IMR-90 (cell line): ENCODE results near the gene SUDS3. TPM values are rescaled to one million over a fixed set of nuclear protein-coding genes. Genes with fewer than 3 reads are reported as not detected.

Source experiments
- ATAC-seq: fragments of 200-7000 bp; cut with Tn5 transposase; 2 replicates; pipeline ENCODE4 v1.9.1; 2020; ENCODE audit warnings: low read depth, mild to moderate bottlenecking, moderate library complexity
- BruUV-seq: library from RNA; stranded (reverse); fragments of 400-500 nt; replicated peaks from 2 replicates; lab custom pipeline; 2021; lab: Mats Ljungman, UMichigan
- CTCF ChIA-PET: fragments of 300-600 bp; formaldehyde crosslinking; extraction: SDS; loops from one replicate; lab custom pipeline; 2021; ENCODE audit warnings: antibody characterized with exemption; lab: Yijun Ruan, JAX
- POLR2A ChIA-PET: fragments of 300-600 bp; sonication (Branson Sonifier 250); formaldehyde crosslinking; loops from one replicate; lab custom pipeline; 2022; ENCODE audit warnings: antibody characterized with exemption; ENCODE audit not compliant: unreplicated experiment; lab: Charles Lee
- DNase-seq: peaks from one replicate; pipeline ENCODE4 v3.0.0; 2013
- H2AFZ ChIP-seq: replicated peaks from 2 replicates; pipeline ENCODE3; 2013; ENCODE audit warnings: low read length, mild to moderate bottlenecking; ENCODE audit not compliant: poor library complexity
- H2AK5ac ChIP-seq: 2 replicates; pipeline ENCODE4 v1.6.1; 2013; ENCODE audit warnings: low read depth, low read length, inconsistent platforms
- H2AK9ac ChIP-seq: replicated peaks from 2 replicates; pipeline ENCODE3; 2013; ENCODE audit warnings: mild to moderate bottlenecking, low read depth, low read length, moderate library complexity; ENCODE audit not compliant: poor library complexity
- H2BK120ac ChIP-seq: 2 replicates; pipeline ENCODE4 v1.6.1; 2013; ENCODE audit warnings: low read depth, low read length, inconsistent platforms
- H2BK15ac ChIP-seq: 3 replicates; pipeline ENCODE4 v1.6.1; 2013; ENCODE audit warnings: low read depth, low read length, inconsistent platforms
- H2BK20ac ChIP-seq: 2 replicates; pipeline ENCODE4 v1.6.1; 2013; ENCODE audit warnings: low read depth, mild to moderate bottlenecking, inconsistent platforms, low read length, moderate library complexity
- H2BK5ac ChIP-seq: 2 replicates; pipeline ENCODE4 v1.6.1; 2013; ENCODE audit warnings: mild to moderate bottlenecking, low read depth, low read length, inconsistent platforms; ENCODE audit not compliant: poor library complexity, severe bottlenecking
- H3K14ac ChIP-seq: replicated peaks from 2 replicates; pipeline ENCODE4 v1.6.1; 2013; ENCODE audit warnings: low read depth, low read length, inconsistent platforms
- H3K18ac ChIP-seq: 2 replicates; pipeline ENCODE4 v1.6.1; 2013; ENCODE audit warnings: low read depth, low read length, control low read depth
- H3K23ac ChIP-seq: 2 replicates; pipeline ENCODE4 v1.6.1; 2013; ENCODE audit warnings: low read depth, low read length, inconsistent platforms
- H3K27ac ChIP-seq: 2 replicates; pipeline ENCODE4 v1.5.1; 2013; ENCODE audit warnings: mild to moderate bottlenecking, control low read depth, low read length; ENCODE audit not compliant: insufficient read depth
- H3K27me3 ChIP-seq: 2 replicates; pipeline ENCODE4 v1.6.1; 2013; ENCODE audit warnings: low read length; ENCODE audit not compliant: control insufficient read depth, insufficient read depth
- H3K36me3 ChIP-seq: 2 replicates; pipeline ENCODE4 v1.6.1; 2013; ENCODE audit warnings: low read length, mixed read lengths; ENCODE audit not compliant: control insufficient read depth, insufficient read depth
- H3K4ac ChIP-seq: 2 replicates; pipeline ENCODE4 v1.6.1; 2013; ENCODE audit warnings: low read depth, low read length, inconsistent platforms
- H3K4me1 ChIP-seq: 2 replicates; pipeline ENCODE4 v1.6.1; 2013; ENCODE audit warnings: low read length, mixed read lengths; ENCODE audit not compliant: control insufficient read depth, insufficient read depth
- H3K4me2 ChIP-seq: 2 replicates; pipeline ENCODE4 v1.6.1; 2013; ENCODE audit warnings: low read depth, mild to moderate bottlenecking, control low read depth, low read length, moderate library complexity
- H3K4me3 ChIP-seq: 2 replicates; pipeline ENCODE4 v1.5.1; 2013; ENCODE audit warnings: low read depth, mild to moderate bottlenecking, control low read depth, low read length, moderate library complexity; ENCODE audit not compliant: insufficient read depth
- H3K56ac ChIP-seq: 2 replicates; pipeline ENCODE4 v1.6.1; 2013; ENCODE audit warnings: low read length, inconsistent platforms; ENCODE audit not compliant: insufficient read depth; ENCODE audit errors: extremely low read depth
- H3K79me1 ChIP-seq, 2 experiments: 2 replicates each; pipeline ENCODE4 v1.6.1; 2013; ENCODE audit warnings: low read length in 2 of 2, inconsistent platforms in 1 of 2, low read depth in 1 of 2
- H3K9ac ChIP-seq: 2 replicates; pipeline ENCODE4 v1.6.1; 2013; ENCODE audit warnings: low read depth, low read length, control low read depth
- H3K9me1 ChIP-seq: 2 replicates; pipeline ENCODE4 v1.6.1; 2013; ENCODE audit warnings: low read length, inconsistent platforms; ENCODE audit not compliant: insufficient read depth
- H3K9me3 ChIP-seq: 2 replicates; pipeline ENCODE4 v1.6.1; 2013; ENCODE audit warnings: low read length; ENCODE audit not compliant: control insufficient read depth, insufficient read depth
- H4K20me1 ChIP-seq: 2 replicates; pipeline ENCODE4 v1.6.1; 2013; ENCODE audit warnings: low read length, inconsistent platforms; ENCODE audit not compliant: insufficient read depth
- H4K5ac ChIP-seq: 2 replicates; pipeline ENCODE4 v1.6.1; 2013; ENCODE audit warnings: mild to moderate bottlenecking, low read depth, low read length, control low read depth
- H4K8ac ChIP-seq, 2 experiments: 2 replicates each; pipeline ENCODE4 v1.6.1; 2013; ENCODE audit warnings: low read depth in 2 of 2, low read length in 2 of 2, control low read depth in 1 of 2, inconsistent platforms in 1 of 2
- H4K91ac ChIP-seq: 2 replicates; pipeline ENCODE4 v1.6.1; 2013; ENCODE audit warnings: low read depth, low read length, inconsistent platforms; ENCODE audit not compliant: insufficient read depth
- BHLHE40 ChIP-seq: fragments of 150-350 bp; IDR thresholded peaks from 2 replicates; pipeline ENCODE4 v1.6.1; 2016; ENCODE audit warnings: mild to moderate bottlenecking, low read depth, low read length
- CEBPB ChIP-seq: IDR thresholded peaks from 2 replicates; pipeline ENCODE4 v1.6.1; 2012; ENCODE audit warnings: low read depth, low read length, improper control_type of control experiment
- CHD1 ChIP-seq: IDR thresholded peaks from 2 replicates; pipeline ENCODE4 v1.6.1; 2012; ENCODE audit warnings: low read depth, low read length, improper control_type of control experiment
- CTCF ChIP-seq: conservative IDR thresholded peaks from 2 replicates; pipeline ENCODE4 v1.5.1; 2012; ENCODE audit warnings: mild to moderate bottlenecking, low read depth, low read length, improper control_type of control experiment
- ELK1 ChIP-seq: fragments of 150-350 bp; IDR thresholded peaks from 2 replicates; pipeline ENCODE4 v1.6.1; 2016; ENCODE audit warnings: low read depth, mild to moderate bottlenecking, low read length, moderate library complexity, borderline replicate concordance
- FOS ChIP-seq: fragments of 150-350 bp; IDR thresholded peaks from 2 replicates; pipeline ENCODE4 v1.6.1; 2016; ENCODE audit warnings: low read depth, low read length
- MAFK ChIP-seq: IDR thresholded peaks from 2 replicates; pipeline ENCODE4 v1.6.1; 2012; ENCODE audit warnings: low read depth, low read length, improper control_type of control experiment
- MAZ ChIP-seq: IDR thresholded peaks from 2 replicates; pipeline ENCODE4 v1.6.1; 2012; ENCODE audit warnings: low read depth, mild to moderate bottlenecking, low read length, improper control_type of control experiment, moderate library complexity, borderline replicate concordance
- MXI1 ChIP-seq: IDR thresholded peaks from 2 replicates; pipeline ENCODE4 v1.6.1; 2012; ENCODE audit warnings: low read depth, mild to moderate bottlenecking, low read length, moderate library complexity, borderline replicate concordance
- NFE2L2 ChIP-seq: fragments of 150-350 bp; IDR thresholded peaks from 2 replicates; pipeline ENCODE4 v1.6.1; 2016; ENCODE audit warnings: low read depth, mild to moderate bottlenecking, low read length
- POLR2A ChIP-seq: IDR thresholded peaks from 2 replicates; pipeline ENCODE4 v1.6.1; 2012; ENCODE audit warnings: mild to moderate bottlenecking, low read depth, low read length
- RAD21 ChIP-seq: IDR thresholded peaks from 2 replicates; pipeline ENCODE4 v1.6.1; 2012; ENCODE audit warnings: low read length, improper control_type of control experiment
- RCOR1 ChIP-seq: IDR thresholded peaks from 2 replicates; pipeline ENCODE4 v1.6.1; 2012; ENCODE audit warnings: mild to moderate bottlenecking, low read length, improper control_type of control experiment; ENCODE audit not compliant: insufficient replicate concordance
- RFX5 ChIP-seq: IDR thresholded peaks from 2 replicates; pipeline ENCODE4 v1.8.0; 2012; ENCODE audit warnings: low read depth, mild to moderate bottlenecking, low read length, moderate library complexity
- SMC3 ChIP-seq: fragments of 150-350 bp; IDR thresholded peaks from 2 replicates; pipeline ENCODE4 v1.6.1; 2016; ENCODE audit warnings: low read depth, mild to moderate bottlenecking, antibody characterized with exemption, low read length, moderate library complexity
- USF2 ChIP-seq: fragments of 150-350 bp; IDR thresholded peaks from 2 replicates; pipeline ENCODE4 v1.6.1; 2017; ENCODE audit warnings: mild to moderate bottlenecking, antibody characterized with exemption, low read length, low read depth
- WGBS, 2 experiments: methylation state at CpG; one replicate each; pipeline versions ENCODE4 v1.1.5 to v1.1.7; 2013; ENCODE audit warnings: missing lambda C conversion rate in 2 of 2; ENCODE audit not compliant: insufficient read length in 1 of 2; ENCODE audit errors: extremely low coverage in 2 of 2; 5-methylcytosine and 5-hydroxymethylcytosine counted together
- dilution Hi-C: fragments of 300-500 bp; cut with HindIII; formaldehyde crosslinking; loops from one replicate; pipeline ENCODE4 v1.14.3; 2018; ENCODE audit warnings: low sequenced_read_pairs; ENCODE audit not compliant: unreplicated experiment
- in situ Hi-C: fragments of 300-500 bp; cut with MboI; formaldehyde crosslinking; loops from 3 replicates; pipeline ENCODE4 v1.14.3; 2019; ENCODE audit warnings: low sequenced_read_pairs, inconsistent platforms, mixed read lengths
- intact Hi-C: fragments of 100-400 bp; cut with micrococcal nuclease; formaldehyde crosslinking; loops from 2 replicates; pipeline ENCODE4 v1.10.0; 2022
- polyA plus RNA-seq, 3 experiments: library from polyadenylated mRNA; depleted of rRNA; stranded (reverse); fragments of >200 nt; gene quantifications; 2 replicates each; pipeline ENCODE4 v1.2.3, GENCODE V29; 2012; ENCODE audit warnings: low replicate concordance in 1 of 3
- total RNA-seq: library from RNA; depleted of rRNA; stranded (reverse); fragments of >200 nt; gene quantifications from 2 replicates; pipeline ENCODE4 v1.2.3, GENCODE V29; 2012

The SUDS3 gene
- total and polyA plus RNA-seq, 2 of the 4 experiments (the other 2 are of a cell fraction): 13.4 to 13.8 TPM

DNA sequence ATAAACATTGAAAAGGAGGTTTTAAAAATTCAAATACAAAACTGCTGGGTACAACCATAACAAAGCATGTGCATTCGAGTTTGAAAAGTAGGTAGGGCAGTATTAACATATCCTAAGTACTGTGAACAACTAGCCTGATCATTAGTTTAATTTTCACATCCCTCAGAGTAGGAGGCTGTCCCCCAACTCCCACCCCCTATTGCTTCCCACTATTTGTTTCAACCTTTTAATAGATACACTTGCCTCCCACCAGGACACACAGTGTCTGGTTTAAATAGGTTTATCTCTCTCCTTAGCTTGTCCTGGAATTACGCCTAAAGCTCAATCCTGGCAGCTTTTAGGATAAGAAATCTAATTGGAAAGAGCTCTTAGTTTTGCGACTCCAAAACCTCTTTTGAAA is 5.8 kb upstream of the SUDS3 start:
- BruUV-seq: no TSS peak
- Histone ChIP-seq H3K79me1 (peaks cover 7 to 22% of the 10 kb centered on the region in 2 experiments), H3K27ac (peak overlapping the region; percentile 45; the same call in 1 of the 2 replicates), H2AK9ac (no peak overlapping the region), H3K18ac (peak overlapping the region; percentile 71; the same call in 1 of the 2 replicates), H3K9ac (peak overlapping the region; percentile 75), H3K56ac (peak overlapping the region; percentile 63; the same call in 1 of the 2 replicates), H4K91ac (no peak overlapping the region), H3K4ac (peak overlapping the region; percentile 1; the same call in 1 of the 2 replicates), H2BK5ac (peak overlapping the region; percentile 42), H4K8ac (no peak overlapping the region), H2BK15ac (no peak overlapping the region), H2BK120ac (0 out of 2 replicates have a peak overlapping the region, but pooled peaks have one; percentile 9), H3K9me1 (peaks cover 5% of the 10 kb centered on the region), H3K23ac (peak overlapping the region; percentile 13), H3K9me3 (no peaks in the 10 kb centered on the region), H2AFZ (no peak overlapping the region), H4K20me1 (no peaks in the 10 kb centered on the region; the same call in 1 of the 2 replicates), H3K4me2 (peak overlapping the region; percentile 92), H3K36me3 (no peaks in the 10 kb centered on the region), H3K4me3 (peak overlapping the region; percentile 87), H4K5ac (peak overlapping the region; percentile 60; the same call in 1 of the 2 replicates), H3K4me1 (peaks cover 1% of the 10 kb centered on the region; the same call in 1 of the 2 replicates), H3K27me3 (no peaks in the 10 kb centered on the region), H3K14ac (peak overlapping the region; percentile 31), H2AK5ac (no peak overlapping the region), H2BK20ac (no peak overlapping the region)
- dilution Hi-C loops (no loop called here), in situ Hi-C loops (loop anchor here (5.0 to 25.0 kb wide), 2 partner anchors 188 to 1742 kb away; partner anchors contain the start of gene RAB35), intact Hi-C loops (loop anchor here (5.0 kb wide), 1 partner anchor 38 kb away; no protein-coding TSS in a partner anchor)
- ATAC-seq: no peak
- no CpG with 5 or more reads among the region's 3 CpGs for WGBS, 2 experiments
- CTCF ChIA-PET: interaction anchor here (0.7 to 1.5 kb wide), 2 partner anchors 63 to 68 kb away, joined by 3 read pairs; no protein-coding TSS in a partner anchor
- DNase-seq: no peak
- POLR2A ChIA-PET: no interaction called here
- no peak for TF ChIP-seq CEBPB
- TF ChIP-seq MAFK: no peak
- TF ChIP-seq ELK1: no peak
- TF ChIP-seq BHLHE40: no peak
- TF ChIP-seq CTCF: no peak
- TF ChIP-seq MXI1: no peak
- no peak for TF ChIP-seq NFE2L2
- TF ChIP-seq CHD1: no peak
- TF ChIP-seq RFX5: no peak
- no peak for TF ChIP-seq RCOR1
- no peak for TF ChIP-seq FOS
- no peak for TF ChIP-seq SMC3
- TF ChIP-seq MAZ: no peak
- TF ChIP-seq USF2: no peak
- TF ChIP-seq RAD21: no peak
- TF ChIP-seq POLR2A: no peak
